Fibroblast of peridontal ligament (primary cell): ENCODE data around the gene DENND1A.
"Not testable (repeated sequence)": the region's sequence is repeated elsewhere in the genome, so short reads cannot be mapped to it uniquely, and the experiment has no call there.

Experiments used
- DNase-seq: peaks from one replicate; pipeline ENCODE4 v3.0.0-alpha.2; 2010; ENCODE audit errors: extremely low read depth

Gene DENND1A, protein sequence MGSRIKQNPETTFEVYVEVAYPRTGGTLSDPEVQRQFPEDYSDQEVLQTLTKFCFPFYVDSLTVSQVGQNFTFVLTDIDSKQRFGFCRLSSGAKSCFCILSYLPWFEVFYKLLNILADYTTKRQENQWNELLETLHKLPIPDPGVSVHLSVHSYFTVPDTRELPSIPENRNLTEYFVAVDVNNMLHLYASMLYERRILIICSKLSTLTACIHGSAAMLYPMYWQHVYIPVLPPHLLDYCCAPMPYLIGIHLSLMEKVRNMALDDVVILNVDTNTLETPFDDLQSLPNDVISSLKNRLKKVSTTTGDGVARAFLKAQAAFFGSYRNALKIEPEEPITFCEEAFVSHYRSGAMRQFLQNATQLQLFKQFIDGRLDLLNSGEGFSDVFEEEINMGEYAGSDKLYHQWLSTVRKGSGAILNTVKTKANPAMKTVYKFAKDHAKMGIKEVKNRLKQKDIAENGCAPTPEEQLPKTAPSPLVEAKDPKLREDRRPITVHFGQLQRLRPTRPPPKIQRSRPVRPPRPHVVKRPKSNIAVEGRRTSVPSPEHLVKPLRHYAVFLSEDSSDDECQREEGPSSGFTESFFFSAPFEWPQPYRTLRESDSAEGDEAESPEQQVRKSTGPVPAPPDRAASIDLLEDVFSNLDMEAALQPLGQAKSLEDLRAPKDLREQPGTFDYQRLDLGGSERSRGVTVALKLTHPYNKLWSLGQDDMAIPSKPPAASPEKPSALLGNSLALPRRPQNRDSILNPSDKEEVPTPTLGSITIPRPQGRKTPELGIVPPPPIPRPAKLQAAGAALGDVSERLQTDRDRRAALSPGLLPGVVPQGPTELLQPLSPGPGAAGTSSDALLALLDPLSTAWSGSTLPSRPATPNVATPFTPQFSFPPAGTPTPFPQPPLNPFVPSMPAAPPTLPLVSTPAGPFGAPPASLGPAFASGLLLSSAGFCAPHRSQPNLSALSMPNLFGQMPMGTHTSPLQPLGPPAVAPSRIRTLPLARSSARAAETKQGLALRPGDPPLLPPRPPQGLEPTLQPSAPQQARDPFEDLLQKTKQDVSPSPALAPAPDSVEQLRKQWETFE

DNA sequence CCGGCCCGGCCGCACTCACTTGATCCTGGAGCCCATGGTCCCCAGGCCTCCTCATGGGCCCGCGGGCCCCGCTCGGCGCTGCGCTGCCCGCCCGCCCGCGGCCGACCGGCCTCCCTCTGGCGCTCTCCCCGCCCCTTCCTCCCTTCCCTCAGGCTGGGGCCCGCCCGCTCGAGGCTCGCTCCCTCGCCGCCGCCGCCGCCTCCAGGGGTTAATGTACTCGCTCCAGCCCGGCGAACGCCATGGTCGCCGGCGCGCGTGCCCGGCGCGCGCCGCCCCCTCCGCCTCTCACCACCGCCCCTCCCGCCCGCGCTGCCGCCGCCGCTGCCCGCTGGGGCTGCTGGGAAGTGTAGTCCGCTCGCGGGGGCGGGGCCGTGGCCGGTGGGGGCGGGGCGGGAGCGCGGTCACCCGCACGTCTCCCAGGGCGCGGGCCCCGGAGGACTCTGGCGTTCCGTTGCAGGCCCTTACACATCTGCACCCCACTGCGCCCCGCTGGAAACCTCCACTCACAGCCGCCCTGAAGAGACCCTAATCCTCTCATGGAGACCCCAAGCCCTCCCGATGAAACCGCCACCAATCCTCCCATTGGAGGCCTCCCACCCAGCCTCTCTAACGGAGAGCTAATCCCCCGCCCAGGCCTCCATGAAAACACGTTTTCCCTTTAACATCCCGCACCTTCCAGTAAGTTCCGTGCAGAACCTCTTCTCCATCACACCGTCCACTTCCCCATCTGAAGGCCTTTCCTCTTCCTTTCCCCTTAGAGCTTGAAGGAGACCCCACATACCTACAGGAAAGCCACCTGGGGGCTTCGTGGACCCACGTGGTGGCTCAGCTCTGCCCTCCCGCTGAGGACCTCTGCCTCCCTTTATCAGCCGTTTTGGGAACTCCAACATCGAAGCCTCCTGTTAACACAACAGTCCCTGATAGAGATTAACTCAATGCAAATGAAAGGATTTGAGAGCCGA lies at the start of gene DENND1A:
DENND1A (minus strand) TSS at position 257 of the 962 bp plus-strand sequence; CDS start at position 36, 221 bp downstream.
- DNase-seq: peak; percentile 70

DNA sequence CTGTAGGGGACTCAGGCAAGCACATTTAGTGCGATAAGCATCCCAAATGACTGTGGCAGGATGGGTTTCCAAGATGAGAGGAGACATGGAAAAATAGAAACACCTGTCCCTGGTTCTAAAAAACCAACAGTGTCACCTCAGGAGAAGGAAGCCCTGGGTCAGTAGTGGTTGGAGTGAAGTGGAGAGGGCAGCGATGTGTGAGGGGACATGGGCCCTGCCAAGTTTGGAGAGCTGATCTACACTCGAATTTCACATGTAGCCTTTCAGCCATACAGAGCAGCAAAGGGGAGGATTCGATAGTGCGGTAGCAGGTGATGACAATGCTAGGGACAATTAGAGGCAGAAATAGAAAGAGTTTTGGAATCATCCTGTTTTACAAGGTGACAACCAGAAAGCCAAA lies 49.1 kb upstream of the DENND1A start:
- DNase-seq: no peak

DNA sequence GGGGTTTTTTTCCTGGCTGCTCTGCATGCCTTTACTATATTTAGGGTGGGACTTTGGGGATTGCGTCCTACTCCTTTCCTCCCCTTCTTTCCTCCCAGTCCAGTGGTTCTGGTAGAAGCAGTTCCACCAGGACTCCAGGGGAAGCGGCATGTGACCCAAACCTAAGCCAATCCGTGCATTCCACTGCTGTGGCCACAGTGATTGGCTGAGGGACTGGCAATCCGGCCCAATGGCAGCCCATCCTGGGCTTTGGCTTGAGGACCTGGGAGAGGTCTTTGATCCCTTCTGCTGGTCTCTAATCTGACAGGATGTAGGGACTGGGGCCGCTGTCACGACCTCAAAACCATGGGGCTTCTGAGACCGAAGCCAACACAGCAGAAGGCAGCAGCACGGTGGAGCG lies 46.7 kb upstream of the DENND1A start:
- DNase-seq: not testable (repeated sequence)

DNA sequence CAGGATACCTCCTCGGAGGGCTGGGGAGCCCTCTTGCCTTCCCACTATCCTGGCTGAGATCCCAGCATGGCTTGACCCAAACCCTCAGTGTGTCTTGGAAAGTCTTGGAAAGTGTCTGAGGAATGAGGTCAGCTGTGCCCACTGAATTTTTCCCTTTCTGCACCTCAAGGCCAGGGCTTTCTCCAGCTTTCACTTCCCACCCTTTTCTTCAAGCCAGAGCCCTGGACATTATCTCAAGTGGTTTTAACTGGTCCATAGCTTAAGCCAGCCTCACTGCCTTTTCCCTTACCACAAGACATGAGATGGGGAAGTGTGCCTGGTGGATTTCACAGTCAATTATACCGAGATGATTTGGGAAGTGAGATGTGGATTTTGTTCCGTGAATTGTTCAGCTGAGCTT lies 45.9 kb upstream of the DENND1A start:
- no peak for DNase-seq

DNA sequence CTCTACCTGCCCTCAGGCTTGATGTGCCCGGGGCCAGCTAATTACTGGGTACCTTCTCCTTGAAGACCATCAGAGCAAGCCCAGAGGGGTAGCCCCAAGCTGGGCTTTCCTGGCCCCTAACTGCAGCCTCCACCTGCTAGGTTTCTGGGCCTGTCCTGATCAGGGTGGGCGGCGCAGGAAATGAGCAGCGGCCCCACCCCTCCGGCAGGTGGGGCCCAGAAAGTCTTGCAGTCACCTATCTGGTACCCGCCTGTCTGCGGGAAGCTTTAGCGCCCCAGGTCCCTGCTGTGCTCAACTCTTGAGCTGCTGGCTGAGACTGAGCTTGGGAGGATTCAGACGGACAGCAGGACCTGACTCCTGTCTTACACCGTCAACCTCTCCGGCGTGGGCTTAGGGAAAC lies 44.5 kb upstream of the DENND1A start:
- no peak for DNase-seq

DNA sequence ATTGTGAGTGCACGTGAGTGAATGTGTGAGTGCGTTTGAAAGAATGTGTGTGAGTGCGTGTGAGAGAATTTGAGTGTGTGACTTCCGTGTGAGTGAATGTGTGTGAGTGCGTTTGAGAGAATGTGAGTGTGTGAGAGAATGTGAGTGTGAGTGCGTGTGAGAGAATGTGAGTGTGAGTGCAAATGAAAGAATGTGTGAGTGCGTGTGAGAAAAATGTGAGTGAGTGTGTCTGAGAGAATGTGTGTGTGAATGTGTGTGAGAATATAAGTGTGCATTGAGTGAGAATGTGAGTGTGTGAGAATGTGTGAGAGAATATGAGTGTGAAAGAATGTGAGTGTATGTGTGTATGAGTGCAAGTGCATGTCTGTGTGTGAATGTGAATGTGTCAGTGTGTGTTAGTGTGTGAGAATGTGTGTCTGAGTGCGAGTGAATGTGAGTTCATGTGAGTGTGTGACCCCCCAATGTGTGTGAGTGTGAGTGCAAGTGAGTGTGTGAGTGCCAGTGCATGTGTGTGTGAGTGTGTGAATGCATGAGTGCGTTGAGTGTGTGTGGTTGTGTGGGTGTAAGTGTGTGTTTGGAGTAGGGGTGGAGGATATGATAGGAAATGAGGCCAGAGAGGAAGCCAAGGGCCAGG lies 43.8 kb upstream of the DENND1A start:
- DNase-seq: no peak

DNA sequence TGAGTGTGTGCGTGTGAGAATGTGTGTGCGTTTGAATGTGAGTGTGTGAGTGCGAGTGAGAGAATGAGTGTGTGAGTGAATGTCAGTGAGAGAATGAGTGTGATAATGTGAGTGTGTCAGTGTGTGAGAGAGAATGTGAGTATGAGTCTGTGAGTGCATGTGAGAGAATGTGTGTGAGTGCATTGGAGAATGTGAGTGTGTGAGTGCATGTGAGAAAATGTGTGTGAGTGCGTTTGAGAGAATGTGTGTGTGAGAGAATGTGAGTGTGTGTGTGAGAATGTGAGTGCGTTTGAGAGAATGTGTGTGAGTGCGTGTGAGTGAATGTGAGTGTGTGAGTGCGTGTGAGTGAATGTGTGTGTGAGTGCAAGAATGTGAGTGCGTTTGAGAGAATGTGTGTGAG lies 42.7 kb upstream of the DENND1A start:
- no peak for DNase-seq

DNA sequence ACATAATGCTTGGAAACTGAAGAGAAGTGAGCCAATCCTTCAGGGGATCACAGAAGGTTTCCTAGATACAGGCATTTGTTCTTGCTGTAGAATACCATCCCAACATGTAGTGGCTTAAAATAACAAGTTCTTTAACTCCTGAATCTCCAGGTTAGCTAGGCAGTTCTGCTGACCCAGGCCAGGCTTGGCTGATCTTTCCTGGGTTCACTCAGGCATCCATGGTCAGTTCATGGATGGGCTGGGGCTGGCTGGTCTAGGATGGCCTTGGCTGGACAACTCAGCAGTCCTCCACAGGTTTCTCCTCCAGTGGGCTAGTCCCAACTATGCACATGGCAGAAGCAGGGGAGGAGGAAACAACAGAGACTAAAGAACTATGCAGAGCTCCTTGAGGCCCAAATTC lies 37.4 kb upstream of the DENND1A start:
- DNase-seq: no peak

DNA sequence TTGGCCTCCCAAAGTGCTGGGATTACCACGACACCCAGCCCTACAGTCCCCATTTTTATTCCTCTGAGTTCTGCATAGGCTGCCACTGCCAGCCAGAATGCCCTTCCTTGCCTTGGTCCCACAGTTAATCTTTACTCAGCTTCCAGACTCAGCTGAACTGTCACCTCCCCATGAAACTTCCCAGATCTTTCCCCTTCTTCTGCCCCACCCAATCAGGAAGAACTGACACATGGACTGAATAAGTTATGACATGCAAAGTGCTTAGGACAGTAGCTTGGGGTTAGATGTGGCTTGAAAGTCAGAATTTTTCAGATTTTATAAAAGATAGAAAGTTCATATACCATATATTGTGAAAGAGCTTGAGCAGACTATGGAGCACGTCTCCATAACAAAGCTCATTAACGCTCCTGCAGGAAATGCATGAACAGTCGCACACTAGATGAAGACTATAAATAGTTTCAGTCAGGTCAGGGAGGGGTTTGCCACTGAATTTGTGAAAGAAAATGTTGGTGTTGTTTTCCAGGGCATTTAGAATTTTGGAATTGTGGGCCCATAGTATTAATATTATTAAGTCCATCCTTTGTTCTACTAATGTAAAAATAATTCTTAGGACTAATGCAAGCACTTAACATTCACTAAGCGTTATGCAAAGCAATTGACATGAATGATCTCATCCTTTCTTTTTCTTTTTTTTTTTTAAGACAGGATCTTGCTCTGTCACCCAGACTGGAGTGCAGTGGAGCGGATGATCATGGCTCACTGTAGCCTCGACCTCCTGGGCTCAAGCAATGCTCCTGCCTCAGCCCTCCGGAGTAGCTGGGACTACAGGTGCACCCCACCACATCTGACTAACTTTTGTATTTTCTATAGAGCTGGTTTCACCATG lies 36.1 kb upstream of the DENND1A start:
- DNase-seq: no peak

DNA sequence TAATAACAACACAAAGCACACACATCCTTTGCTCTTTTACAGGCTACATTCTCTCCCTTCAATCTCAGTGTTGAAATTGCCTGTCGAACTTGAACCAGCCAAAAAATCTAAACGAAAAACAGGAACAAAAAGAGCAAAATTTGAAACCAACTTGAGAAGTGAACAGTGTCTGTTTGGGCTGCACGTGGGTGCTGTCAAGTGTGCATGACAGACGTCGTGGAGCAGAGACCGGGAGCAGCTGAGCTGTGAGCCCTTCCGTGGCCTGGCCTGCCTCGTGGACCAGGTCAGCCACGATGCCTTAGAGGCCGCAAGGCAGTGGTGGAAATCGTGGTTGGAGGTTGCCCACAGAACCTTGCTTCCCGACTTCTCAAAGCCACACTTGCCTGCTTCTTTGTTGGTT lies 34.8 kb upstream of the DENND1A start:
- no peak for DNase-seq

DNA sequence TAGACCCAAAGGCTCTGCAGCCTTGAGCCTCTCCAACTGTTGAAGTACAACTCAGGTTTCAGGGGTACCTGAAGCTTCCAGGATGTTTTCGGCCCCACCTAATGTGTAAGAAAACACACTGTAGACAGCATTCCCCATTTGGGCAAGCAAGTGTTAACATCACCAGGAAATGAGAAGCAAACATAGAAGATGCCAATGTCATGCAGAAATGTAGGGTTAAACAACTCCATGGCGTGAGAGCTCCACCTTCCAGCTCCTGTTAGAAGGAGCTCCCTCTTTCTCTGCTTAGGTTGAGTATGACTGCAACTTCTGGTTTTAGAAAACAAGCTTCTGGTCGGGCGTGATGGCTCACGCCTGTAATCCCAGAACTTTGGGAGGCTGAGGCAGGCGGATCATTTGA lies 31.0 kb upstream of the DENND1A start:
- DNase-seq: no peak

DNA sequence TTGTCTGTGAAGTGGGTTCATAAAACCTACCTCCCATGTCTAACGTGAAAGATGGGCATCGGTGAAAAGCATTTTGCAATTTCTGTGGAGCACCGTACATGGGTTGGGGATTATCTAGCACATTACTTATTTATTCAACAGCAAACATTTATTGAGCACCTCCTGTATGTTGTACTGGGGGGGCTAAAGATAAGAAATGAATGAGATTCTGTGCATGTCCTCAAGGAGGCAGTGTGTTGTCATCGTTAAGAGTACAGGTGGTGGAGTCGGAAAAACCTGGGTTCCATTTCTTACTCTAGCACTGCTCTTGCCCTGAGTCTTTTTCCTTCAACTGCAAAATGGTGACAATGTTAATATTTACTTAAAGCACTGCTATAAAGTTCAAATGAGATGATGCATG lies 30.4 kb upstream of the DENND1A start:
- DNase-seq: no peak

DNA sequence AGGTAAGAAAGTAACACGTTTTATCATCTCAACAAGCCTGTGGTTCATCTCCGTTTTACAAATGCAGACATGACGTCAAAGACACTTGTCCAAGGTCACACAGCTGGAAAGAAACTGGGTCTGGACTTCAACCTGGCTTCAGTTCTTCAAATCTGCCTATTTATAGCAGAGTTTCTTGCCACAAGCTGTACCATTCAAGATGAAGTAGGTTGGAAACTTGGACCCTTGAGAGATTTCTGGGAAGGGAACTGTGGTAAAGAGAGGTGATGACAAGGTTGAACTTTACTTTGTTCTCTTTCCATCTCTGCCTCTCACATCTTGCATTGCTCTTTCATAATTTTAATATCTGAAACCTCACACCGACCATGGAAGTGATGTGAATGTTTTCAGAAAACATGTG lies 29.9 kb upstream of the DENND1A start:
- DNase-seq: no peak

DNA sequence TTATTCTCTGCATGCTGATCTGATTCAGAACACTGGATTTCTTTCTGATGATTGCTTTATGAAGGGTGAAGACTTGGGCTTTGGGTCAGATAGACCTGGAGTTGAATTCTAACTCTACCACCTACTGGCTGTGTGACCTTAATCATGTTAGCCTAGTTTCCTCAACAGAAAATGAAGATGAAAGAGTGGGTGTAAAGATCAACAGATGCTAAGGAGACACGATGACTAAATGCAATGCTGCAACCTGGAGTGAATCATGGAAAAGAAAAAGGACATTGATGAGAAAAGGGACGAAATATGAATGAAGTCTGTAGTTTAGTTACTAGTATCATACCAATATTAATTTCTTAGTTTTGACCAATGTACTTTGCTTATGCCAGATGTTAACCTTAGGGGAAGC lies 27.8 kb upstream of the DENND1A start:
- no peak for DNase-seq

DNA sequence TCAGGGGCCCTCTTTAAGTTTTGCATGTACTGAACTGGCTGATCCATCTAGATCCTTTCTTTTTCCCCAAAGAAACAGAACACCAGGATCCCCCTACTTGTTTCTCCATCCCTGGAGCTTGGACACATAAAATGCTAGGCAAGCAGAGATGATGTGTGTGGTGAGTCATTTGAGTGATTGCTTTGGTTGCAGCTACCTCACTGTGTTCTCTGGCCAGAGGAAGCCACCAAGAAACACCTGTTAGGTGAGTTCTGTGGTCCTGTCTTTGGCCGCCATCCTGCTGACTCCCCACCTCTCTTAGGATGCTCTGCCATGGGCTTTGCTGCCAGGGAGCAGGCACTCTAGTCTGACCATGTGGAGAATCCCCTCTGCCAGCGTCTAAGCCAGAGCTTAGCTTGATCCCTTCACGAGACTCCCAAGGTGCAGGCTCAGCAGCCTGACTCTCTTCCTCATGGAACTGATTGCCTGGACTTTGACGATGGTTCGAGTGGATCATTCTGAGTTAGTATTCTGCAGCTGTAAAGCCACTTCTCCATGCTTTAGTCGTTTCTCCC lies 27.3 kb upstream of the DENND1A start:
- no peak for DNase-seq

DNA sequence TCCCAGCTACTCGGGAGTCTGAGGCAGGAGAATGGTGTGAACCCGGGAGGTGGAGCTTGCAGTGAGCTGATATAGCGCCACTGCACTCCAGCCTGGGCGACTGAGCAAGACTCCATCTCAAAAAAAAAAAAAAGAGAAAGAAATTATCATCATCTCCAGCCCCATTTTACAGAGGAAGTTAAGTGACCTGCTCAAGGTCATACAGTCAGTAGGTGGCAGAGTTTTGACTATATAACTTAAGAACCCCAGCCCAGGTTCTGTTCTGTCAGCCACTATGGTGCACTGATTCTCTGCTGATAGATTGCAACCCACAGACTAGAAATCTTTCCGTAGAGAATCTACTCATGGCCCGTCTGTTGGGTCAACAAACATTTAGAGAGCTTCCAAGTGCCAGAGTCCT lies 25.7 kb upstream of the DENND1A start:
- DNase-seq: no peak

DNA sequence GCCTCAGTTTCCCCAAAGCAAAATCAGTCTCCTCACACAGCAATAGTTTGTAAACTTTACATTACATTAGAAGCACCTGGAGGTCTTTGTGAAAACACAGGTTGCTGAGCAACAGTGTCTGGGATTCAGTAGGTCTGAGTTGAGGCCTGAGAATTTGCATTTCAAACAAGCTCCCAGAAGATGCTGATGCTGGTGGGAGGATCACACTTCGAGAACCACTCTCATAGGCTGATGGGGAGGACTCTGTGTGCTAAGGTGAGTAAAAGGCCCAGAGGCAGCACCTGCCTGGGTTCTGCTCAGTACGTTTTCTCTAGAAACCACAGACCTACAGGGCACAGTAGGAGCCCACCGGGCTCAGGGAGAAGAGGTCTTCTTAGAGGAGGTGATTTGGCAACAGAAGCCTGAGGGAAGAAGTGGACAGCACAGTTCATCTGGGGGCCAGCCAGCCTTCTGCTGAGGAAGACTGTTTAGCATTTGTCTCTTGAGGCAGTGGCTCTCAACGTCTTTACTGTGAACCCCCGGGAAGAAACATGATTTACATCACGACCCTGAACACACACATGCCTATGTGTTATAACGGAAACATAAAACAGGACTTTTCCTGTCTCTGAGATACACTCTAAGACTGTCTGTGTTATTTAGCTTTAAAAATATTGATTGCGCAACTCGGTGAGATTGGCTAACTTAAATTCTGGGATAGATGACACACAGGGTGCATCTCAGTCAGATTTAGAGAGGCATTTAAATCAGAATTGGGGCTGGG lies 24.8 kb upstream of the DENND1A start:
- DNase-seq: peak; percentile 60

DNA sequence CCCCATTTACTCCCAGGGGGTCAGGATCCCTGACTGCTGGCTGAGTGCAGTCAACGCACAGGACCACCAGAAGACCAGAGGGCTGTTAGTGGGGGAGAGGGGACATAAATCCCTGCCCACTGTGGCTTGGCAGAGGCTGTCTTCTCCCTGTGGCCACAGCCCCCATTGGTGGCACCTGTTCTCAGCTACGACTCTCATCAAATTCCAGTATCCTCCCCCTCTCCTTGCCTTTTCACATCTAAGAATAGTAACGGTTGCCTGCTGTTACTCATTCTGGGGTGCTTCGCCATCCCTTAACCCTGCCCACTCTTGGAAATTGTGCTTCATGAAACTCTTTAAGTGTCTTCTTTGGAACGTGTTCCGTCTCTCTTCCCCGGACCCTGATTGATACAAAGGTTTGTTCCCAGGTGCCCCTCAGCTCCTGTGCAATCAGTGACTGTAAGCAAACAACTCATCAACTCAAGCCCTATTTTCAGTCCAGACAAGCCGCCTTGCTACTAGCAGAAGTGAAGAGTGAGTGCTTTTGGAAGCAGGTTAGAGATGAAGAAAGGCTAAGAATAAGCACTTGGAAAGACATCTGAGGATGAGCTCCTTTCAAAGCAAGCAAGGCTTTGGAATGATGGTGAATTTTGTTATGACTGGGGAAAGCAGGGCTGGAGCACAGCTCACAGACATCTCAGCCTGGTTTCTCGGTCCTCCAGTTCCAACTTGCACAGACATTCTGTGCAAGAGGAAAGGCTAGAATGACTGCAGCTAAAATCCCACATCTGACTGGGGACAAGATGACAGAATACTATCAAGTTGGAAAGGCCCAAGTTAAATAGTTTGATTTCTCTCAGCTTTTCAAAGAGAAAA lies 22.9 kb upstream of the DENND1A start:
- DNase-seq: no peak
